SU-DHL-6 (cell line): ENCODE data around the gene OR2D2.

Experiments used
- H2AFZ ChIP-seq: fragments of 200-600 bp; sonication (generic); 2 replicates; pipeline ENCODE4 v1.6.1; 2014; ENCODE audit warnings: low read depth, mild to moderate bottlenecking, moderate library complexity, mixed read lengths, antibody characterized with exemption, low read length; ENCODE audit not compliant: severe bottlenecking
- H3F3A ChIP-seq: fragments of 200-600 bp; shearing (Covaris generic); 2 replicates; pipeline ENCODE4 v1.6.0; 2016; ENCODE audit warnings: antibody characterized with exemption, mild to moderate bottlenecking; ENCODE audit not compliant: insufficient read depth
- H3K27ac ChIP-seq: fragments of 200-600 bp; sonication (generic); 2 replicates; pipeline ENCODE4 v1.5.1; 2016; ENCODE audit warnings: low read depth, mild to moderate bottlenecking, low read length, moderate library complexity, mixed read lengths
- H3K27me3 ChIP-seq: fragments of 200-600 bp; sonication (generic), shearing (Covaris generic); 2 replicates; pipeline ENCODE4 v1.6.0; 2014; ENCODE audit warnings: mild to moderate bottlenecking, low read length
- H3K36me3 ChIP-seq: fragments of 200-600 bp; sonication (generic); 2 replicates; pipeline ENCODE4 v1.6.1; 2014; ENCODE audit warnings: mild to moderate bottlenecking, low read length, mixed read lengths
- H3K4me2 ChIP-seq: fragments of 300-600, 200-600 bp; shearing (Covaris generic), sonication (generic); 2 replicates; pipeline ENCODE4 v1.6.0; 2014; ENCODE audit warnings: low read length, low read depth, mild to moderate bottlenecking; ENCODE audit not compliant: poor library complexity, severe bottlenecking
- H3K4me3 ChIP-seq: fragments of 200-600 bp; sonication (generic); 2 replicates; pipeline ENCODE4 v1.5.1; 2014; ENCODE audit warnings: antibody characterized with exemption, low read length, mild to moderate bottlenecking, mixed read lengths; ENCODE audit not compliant: insufficient read depth, poor library complexity, severe bottlenecking
- H3K79me2 ChIP-seq: fragments of 200-600 bp; sonication (generic); 2 replicates; pipeline ENCODE4 v1.6.1; 2014; ENCODE audit warnings: mild to moderate bottlenecking, low read length, moderate library complexity; ENCODE audit not compliant: insufficient read depth
- H3K9ac ChIP-seq: fragments of 200-600 bp; sonication (generic); 2 replicates; pipeline ENCODE4 v1.7.0; 2014; ENCODE audit warnings: mild to moderate bottlenecking, low read length
- H3K9me2 ChIP-seq: fragments of 200-600 bp; sonication (generic); replicated peaks from 2 replicates; pipeline ENCODE4 v1.6.1; 2014; ENCODE audit warnings: low read length; ENCODE audit not compliant: insufficient read depth
- H3K9me3 ChIP-seq: fragments of 200-600 bp; sonication (generic); 2 replicates; pipeline ENCODE4 v1.6.1; 2014; ENCODE audit warnings: low read length, mixed read lengths; ENCODE audit not compliant: insufficient read depth
- H4K20me1 ChIP-seq: fragments of 200-600 bp; sonication (generic); 2 replicates; pipeline ENCODE4 v1.6.1; 2014; ENCODE audit warnings: low read depth, mild to moderate bottlenecking, antibody characterized with exemption, low read length, moderate library complexity, mixed read lengths
- EZH2phosphoT487 ChIP-seq: fragments of 200-600 bp; sonication (generic), shearing (Covaris generic); conservative IDR thresholded peaks from 2 replicates; pipeline ENCODE4 v1.6.1; 2018; ENCODE audit warnings: mild to moderate bottlenecking, antibody characterized with exemption, low read length, moderate library complexity, mixed read lengths
- TF ChIP-seq, protein P1 (sequence below): fragments of 200-600 bp; sonication (generic); IDR thresholded peaks from one replicate; pipeline ENCODE4 v1.5.1; 2017; ENCODE audit warnings: antibody characterized with exemption, mild to moderate bottlenecking, low read length, moderate library complexity; ENCODE audit not compliant: insufficient read depth, poor library complexity, severe bottlenecking

OR2D2 gene

DNA sequence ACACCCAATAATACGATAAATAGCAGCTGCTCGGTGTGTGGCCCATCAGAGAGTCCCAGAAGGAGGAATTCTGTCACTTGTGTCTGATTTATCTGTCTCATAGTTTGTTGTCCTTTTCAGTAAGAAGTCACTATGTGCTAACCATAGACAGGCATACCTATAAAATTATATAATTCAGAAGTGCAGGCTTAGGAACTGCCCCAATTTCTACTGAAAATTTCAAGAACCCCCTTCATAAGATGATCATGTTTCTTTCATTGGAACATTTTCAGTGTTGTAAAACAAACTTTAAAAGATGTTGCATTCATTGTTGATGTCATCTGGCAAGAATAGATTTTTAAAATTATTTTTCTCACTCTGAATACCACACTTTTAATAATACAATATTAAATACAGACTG is at the start of gene OR2D2:
Gene OR2D2, minus strand, starts transcription at position 101 of the 400 bp plus-strand sequence. Its CDS starts 0 bp downstream, at position 101.
- Histone ChIP-seq H3K4me3 (no peak within 1 kb of the TSS), H3K27ac (no peak within 1 kb of the TSS), H3F3A (no peaks in the 10 kb centered on the region), H3K9ac (no peak within 1 kb of the TSS), H3K36me3 (no peaks in the 10 kb centered on the region), H2AFZ (no peak within 1 kb of the TSS), H4K20me1 (no peaks in the 10 kb centered on the region), H3K27me3 (no peaks in the 10 kb centered on the region), H3K9me2 (no peaks in the 10 kb centered on the region), H3K4me2 (no peak within 1 kb of the TSS), H3K79me2 (no peaks in the 10 kb centered on the region), H3K9me3 (no peaks in the 10 kb centered on the region)
- TF ChIP-seq, protein P1, sequence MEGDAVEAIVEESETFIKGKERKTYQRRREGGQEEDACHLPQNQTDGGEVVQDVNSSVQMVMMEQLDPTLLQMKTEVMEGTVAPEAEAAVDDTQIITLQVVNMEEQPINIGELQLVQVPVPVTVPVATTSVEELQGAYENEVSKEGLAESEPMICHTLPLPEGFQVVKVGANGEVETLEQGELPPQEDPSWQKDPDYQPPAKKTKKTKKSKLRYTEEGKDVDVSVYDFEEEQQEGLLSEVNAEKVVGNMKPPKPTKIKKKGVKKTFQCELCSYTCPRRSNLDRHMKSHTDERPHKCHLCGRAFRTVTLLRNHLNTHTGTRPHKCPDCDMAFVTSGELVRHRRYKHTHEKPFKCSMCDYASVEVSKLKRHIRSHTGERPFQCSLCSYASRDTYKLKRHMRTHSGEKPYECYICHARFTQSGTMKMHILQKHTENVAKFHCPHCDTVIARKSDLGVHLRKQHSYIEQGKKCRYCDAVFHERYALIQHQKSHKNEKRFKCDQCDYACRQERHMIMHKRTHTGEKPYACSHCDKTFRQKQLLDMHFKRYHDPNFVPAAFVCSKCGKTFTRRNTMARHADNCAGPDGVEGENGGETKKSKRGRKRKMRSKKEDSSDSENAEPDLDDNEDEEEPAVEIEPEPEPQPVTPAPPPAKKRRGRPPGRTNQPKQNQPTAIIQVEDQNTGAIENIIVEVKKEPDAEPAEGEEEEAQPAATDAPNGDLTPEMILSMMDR = no peak
- no peak for TF ChIP-seq EZH2phosphoT487

GRCh38 chr11:6941970-6942369 is 49.7 kb upstream of the OR2D2 start:
- no peaks in the 10 kb centered on the region for H3K9me3 ChIP-seq
- no peak overlapping the region for H3K27ac ChIP-seq
- H3K4me2 ChIP-seq = no peak overlapping the region
- H3K9ac ChIP-seq = no peak overlapping the region
- no peaks in the 10 kb centered on the region for H3K36me3 ChIP-seq
- H3K4me3 ChIP-seq = no peak overlapping the region
- H3K27me3 ChIP-seq = no peaks in the 10 kb centered on the region
- H2AFZ ChIP-seq = no peak overlapping the region
- no peaks in the 10 kb centered on the region for H4K20me1 ChIP-seq
- no peak for TF ChIP-seq EZH2phosphoT487
- TF ChIP-seq, protein P1 = no peak
- no peaks in the 10 kb centered on the region for H3K9me2 ChIP-seq
- no peaks in the 10 kb centered on the region for H3F3A ChIP-seq
- no peaks in the 10 kb centered on the region for H3K79me2 ChIP-seq

GRCh38 chr11:6932145-6932544 is 39.8 kb upstream of the OR2D2 start:
- Histone ChIP-seq H3K4me2 (no peak overlapping the region), H3K36me3 (no peaks in the 10 kb centered on the region), H3K9me3 (no peaks in the 10 kb centered on the region), H3K27me3 (no peaks in the 10 kb centered on the region), H3K79me2 (no peaks in the 10 kb centered on the region), H3K9ac (no peak overlapping the region), H3K9me2 (no peaks in the 10 kb centered on the region), H2AFZ (no peak overlapping the region), H3F3A (no peaks in the 10 kb centered on the region), H3K27ac (no peak overlapping the region), H4K20me1 (no peaks in the 10 kb centered on the region), H3K4me3 (no peak overlapping the region)
- TF ChIP-seq EZH2phosphoT487 = no peak
- TF ChIP-seq, protein P1 = no peak
